Activated CD8-positive, alpha-beta memory T cell treated with anti-CD3 and anti-CD28 coated beads for 4 hours (primary cell): ENCODE measurements around the gene LAP3.
A peak's percentile ranks its signal among the peaks of the same experiment; 100 is the strongest.
"Not testable (repeated sequence)": the region's sequence is repeated elsewhere in the genome, so short reads cannot be mapped to it uniquely, and the experiment has no call there.

ENCODE experiments used
- DNase-seq, 2 donors: peaks; one replicate each; pipeline ENCODE4 v3.0.0-alpha.2; 2020; ENCODE audit warnings: low read depth in 2 of 2

Gene LAP3

GRCh38 chr4:17561195-17561909, 15.6 kb upstream of the LAP3 start:
- DNase-seq, result no peak

- no peak for DNase-seq
Observed at GRCh38 chr4:17562157-17562556, 14.8 kb upstream of the LAP3 start.

- no peak for DNase-seq
Observed at GRCh38 chr4:17565846-17566245, 11.2 kb upstream of the LAP3 start.

- DNase-seq, result no peak
Observed at GRCh38 chr4:17567271-17567670, 9.7 kb upstream of the LAP3 start.

DNA sequence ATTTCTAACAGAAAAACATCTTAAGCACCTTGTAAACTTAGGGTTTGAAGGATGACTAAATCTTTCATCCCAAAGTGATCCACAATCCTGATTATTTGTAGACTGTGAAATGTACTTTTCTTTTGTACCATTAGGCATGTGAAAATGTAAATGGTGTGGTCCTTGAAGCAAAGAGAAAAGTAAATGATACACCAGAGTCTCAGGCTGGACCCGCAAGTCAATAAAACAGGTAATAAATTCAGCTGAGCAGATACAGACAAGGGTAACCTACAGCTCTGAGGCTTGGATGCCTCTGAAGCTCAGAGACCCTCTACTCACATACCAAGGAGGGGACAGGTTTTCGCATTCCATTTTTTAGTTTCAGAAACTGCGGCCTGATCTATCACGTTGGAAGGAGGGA, 2.8 kb upstream of the LAP3 start:
- DNase-seq, result no peak

DNA sequence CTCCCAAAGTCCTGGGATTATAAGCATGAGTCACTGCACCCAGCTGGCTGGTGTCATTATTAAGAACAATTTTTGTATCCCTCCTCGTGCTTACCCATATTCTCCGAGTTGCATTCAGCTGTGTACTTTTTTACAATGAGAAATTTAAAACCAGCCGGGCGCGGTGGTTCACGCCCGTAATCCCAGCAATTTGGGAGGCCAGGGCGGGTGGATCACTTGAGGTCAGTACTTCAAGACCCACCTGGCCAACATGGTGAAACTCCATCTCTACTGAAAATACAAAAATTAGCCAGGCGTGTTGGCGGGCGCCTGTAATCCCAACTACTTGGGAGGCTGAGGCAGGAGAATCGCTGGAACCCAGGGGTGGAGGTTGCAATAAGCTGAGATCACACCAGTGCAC, 1.8 kb upstream of the LAP3 start:
- DNase-seq, result not testable (repeated sequence)

DNA sequence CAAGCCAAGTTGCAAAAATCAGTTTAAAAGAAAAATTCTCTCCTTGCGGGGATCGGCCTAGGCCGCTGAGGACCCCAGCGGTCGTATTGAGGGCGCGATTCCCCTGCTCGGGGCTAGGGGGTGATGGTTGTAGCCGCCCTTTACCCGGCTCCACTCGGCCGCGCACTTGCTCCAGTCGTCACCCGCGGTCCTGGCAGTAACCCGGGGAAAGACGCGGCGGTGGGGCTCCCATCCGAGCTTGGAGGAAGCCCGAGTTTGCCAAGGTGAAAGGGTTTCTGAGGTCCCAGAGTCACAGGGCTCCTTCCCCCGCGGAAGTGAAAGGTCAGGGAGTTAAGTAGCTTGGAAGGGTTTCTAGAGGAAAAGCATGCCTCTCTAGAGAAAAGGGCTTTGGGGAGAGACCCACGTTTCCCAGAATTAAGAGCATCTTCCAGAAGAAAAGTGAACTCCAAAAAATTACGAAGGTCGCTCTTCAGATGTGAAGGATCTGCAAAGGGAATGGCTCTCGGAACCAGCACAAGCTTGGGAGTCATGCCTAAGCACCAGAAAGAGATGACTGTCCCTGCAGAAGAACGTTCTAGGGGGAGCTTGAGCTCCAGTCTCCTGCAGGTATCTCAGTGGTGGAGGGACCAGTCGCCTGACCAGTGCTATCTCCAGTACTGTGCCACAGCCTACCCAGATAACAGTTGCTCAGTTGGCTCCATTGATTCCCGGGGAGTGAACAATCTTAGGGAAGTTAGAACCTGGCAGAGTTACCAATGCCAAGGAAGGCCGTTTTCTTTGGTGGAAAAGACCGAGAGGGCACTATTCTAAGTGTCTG, 875 bp downstream of the LAP3 start:
- no peak for DNase-seq

DNA sequence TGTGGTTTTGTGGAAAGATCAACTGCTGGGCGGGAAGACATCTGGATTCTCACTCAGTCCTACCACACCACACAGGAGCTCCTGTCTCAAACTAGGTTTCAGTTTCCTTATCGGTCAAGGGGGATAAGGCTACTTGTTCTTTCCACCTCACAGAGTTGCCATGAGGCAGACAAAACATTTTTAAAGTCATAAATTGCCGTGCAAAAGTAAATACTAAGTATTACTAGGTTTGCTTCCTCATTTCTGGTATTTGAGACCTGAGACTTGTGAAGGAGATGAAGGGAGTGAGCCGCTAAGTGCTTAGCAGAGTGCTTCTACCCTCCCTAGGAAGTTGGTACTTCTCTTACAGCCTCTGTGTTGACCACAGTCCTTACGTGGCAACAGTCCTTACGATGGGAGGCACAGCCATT, 1.5 kb downstream of the LAP3 start:
- no peak for DNase-seq

- no peak for DNase-seq
Observed at GRCh38 chr4:17580969-17581368, 4.0 kb downstream of the LAP3 start.

- no peak for DNase-seq
Observed at GRCh38 chr4:17583276-17583675, 6.3 kb downstream of the LAP3 start.

DNA sequence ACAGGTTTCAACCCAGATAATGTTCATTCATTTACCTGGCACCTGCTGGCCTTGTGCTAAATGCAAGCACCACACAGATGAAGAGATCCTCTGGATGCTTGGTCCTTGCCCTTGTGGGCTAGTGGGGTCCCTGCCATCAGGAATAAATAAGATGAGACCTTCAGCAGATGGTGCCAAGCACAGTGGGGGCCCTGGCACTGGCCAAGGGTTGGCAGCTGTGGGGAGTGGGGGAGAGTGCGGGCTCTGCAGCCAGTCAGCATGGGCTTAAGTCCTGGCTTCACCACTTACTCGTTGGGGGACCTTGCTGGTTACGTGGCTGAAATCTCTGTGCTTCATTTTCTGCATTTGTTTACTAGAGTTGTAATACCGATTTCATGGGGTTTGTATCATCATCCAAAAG, 6.9 kb downstream of the LAP3 start:
- no peak for DNase-seq

GRCh38 chr4:17584521-17585213, 7.7 kb downstream of the LAP3 start:
- DNase-seq, result no peak

DNA sequence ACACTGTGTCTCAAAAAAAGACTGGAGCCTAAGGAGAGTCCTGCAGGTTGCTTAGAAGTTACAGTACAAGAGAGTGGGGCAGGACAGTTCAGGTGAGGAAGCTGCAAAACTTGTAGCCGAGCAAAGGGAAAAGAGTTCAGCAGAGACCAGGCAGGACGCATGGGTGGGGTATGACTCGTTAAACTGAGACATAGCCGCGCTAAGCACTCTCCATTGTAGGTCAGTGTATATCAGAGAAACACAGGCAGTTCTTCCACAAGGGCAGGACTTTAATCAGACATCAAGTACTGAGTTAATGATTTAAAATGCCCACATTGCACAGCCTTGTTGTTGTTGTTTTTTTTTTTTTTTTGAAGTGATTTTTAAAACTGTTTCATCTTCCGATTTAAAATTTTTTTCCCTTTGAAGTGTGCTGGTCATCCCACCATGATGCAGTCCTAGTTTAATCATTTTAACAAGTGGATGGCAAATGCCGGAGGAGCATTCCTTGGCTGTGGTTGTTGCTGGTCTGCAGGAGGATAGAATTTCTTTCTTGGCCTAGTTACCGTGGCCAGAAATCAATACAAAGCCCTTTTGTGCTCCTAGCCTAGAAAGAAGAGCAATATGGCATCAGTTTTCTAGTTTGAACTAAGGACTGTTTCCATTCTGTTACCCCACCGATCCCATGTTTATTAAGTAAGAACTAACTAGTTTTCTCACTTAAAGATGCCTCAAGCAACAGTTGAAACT, 10.3 kb downstream of the LAP3 start:
- no peak for DNase-seq

- no peak for DNase-seq
Observed at GRCh38 chr4:17589355-17589754, 12.4 kb downstream of the LAP3 start.

- DNase-seq, result no peak
Observed at GRCh38 chr4:17595471-17596005, 18.5 kb downstream of the LAP3 start.

DNA sequence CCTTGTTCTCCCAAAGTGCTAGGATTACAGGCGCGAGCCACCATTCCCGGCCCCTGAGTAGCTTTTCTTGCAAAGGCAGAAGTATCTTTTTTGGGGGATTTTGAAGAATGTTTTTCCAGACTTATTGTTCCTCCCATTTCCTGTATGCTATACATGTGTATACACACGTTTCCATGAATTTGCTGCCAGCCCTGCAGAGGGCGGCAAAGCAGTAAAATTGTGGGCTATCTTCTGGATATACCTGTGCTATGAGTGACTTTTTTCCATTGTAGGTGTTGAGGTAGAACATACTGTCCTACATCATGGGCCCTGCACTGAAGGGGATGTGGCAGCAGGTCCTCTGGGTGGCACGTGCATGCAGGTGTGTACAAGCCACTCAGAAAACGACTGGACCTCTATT, 20.5 kb downstream of the LAP3 start:
- DNase-seq, result no peak

DNA sequence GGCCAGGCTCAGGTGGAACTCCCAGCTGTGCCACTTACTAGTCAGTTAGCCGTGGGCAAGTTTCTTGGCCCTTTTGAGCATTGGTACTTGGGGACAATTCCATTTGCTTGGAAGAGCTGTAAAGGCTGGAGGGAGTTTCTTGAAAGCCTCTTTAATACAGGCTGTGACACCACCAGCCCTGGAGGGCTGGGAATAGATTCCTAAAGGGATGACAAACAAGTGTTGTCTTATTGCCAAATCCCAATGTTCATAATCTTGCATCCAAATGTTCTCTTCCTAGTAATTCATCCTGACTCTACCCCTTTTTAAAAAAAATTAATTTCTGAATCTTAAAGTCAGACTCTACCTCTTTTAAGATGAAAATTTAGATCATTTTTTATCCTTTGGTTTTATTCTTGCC, 22.8 kb downstream of the LAP3 start:
- DNase-seq, result no peak

DNA sequence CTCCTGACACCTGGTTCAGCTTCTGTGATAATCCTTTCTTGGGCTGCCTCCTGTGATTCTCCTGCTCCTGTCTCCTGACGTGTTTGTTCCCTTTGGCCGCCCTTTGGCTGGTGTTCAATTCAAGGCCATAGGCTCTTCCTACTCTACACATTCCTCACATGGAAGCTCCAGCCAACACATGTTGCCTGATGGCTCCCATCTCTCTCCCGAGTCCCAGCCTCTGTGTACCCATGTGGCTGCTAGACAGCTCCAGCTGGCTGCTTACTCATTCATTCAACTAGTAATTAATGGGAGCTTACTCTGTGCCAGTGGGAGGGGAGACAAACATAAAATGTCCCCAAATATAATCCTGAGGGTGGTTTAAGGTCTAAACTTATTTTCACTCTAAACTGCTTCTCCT, 28.2 kb downstream of the LAP3 start:
- DNase-seq, result no peak

DNA sequence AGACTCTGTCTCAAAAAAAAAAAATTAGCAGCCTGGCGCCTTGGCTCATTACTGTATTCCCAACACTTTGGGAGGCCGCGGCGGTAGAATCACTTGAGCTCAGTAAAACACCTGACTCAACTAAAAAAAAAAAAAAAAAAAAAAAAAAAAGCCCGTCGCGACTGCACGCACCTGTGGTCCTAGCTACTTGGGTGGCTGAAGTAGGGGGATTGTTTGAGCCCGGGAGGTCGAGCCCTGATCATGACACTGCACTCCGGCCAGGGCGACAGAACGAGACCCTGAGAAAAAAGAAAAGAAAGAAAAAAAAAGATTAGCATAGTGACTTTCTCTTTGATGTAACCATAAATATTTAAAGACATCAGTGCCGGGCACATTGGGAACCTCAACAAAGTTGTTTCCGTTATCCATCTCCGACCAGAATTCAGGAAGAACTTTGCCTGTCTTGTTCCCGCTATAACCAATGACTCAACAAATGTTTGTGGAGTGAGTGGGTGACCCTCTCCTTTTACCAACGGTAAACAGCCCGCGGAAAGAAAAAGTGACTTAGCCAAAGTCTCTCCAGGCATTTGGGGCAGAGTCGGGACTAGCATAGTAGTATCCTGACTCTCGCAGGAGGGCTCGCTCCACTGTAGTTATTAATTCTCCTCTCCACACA, 36.9 kb downstream of the LAP3 start:
- DNase-seq, result no peak

GRCh38 chr4:17614416-17615299, 37.7 kb downstream of the LAP3 start, which contains the start of gene MED28:
Gene MED28 (plus strand): TSS chr4:17614641. CDS start chr4:17614655, 14 bp downstream.
- DNase-seq, result peak; percentile 92 to 94
